ENCODE results near the gene CLCN7.
"Not testable (repeated sequence)": the region's sequence is repeated elsewhere in the genome, so short reads cannot be mapped to it uniquely, and the experiment has no call there.

CLCN7 gene

GRCh38 chr16:1445518-1446203 is 29.2 kb downstream of the CLCN7 start:
- DNase-seq (ENCODE audit: low read depth), result no peak

DNA sequence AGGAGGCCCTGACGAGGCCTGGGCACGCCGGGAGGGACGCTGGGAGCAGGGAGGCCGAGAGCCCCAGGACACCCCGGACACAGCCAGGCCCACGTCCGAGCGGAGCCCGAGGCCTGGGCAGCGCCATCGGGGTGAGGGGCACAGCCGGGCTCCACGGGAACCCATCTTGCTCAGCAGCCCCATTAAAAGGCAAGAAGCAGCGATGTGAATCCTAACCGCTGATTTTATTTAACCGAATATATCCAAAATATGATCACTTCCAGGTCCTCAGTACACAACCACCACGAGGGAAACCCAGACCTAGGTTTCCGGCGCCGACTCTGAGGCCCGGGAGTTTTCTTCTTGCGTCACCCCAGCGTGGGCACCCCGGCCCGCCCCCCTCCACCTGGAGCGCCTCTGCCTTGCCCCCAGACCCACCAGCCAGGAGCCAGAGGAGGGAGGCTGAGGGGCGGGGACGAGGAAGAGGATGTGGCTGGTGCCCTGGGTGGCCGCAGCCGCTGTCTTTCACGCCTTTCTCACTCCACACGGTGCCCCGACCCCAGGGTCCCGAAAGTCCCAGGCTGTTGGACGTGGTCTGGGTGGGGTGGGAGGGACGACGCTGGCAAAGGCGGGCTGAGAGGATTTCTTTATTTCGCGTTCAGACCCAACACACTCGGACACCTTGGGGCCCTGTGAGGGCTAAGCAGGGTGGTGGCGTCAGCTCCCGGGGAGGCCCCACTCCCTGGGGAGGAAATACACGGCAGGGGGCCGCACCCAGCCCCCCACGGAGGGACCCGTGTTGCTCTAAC is 29.9 kb downstream of the CLCN7 start:
- no peak for DNase-seq (ENCODE audit: low read depth)

GRCh38 chr16:1443980-1444729 is 30.7 kb downstream of the CLCN7 start, which contains the start of gene CCDC154:
TSS of gene CCDC154 (minus strand) at chr16:1444556. CDS start at chr16:1444322, 234 bp downstream.
- no peak for DNase-seq (ENCODE audit: low read depth)

GRCh38 chr16:1443403-1443973 is 31.3 kb downstream of the CLCN7 start:
- DNase-seq (ENCODE audit: low read depth), result no peak

DNA sequence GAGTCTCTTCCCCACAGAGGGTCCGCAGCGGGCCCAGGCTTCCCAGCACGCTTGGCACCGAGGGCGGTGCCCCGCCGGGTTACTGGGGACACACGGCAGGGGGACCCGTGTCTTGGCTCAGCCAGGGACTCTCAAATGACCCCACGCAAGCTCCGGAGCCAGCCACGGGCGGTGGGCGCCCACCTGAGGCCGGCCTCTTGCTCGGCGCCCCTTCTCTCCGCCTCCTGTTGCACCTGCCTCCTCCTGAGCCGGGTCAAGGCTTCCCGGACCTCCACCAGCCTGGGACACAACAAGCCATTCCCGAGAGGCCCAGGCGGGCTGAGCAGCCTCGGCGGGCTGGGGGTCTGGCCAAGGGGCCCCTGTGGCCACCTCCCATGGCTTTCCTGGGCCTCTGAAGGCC is 32.1 kb downstream of the CLCN7 start:
- no peak for DNase-seq (ENCODE audit: low read depth)

GRCh38 chr16:1441391-1441829 is 33.4 kb downstream of the CLCN7 start:
- DNase-seq (ENCODE audit: low read depth), result no peak

GRCh38 chr16:1439699-1440074 is 35.1 kb downstream of the CLCN7 start:
- DNase-seq (ENCODE audit: low read depth), result not testable (repeated sequence)

- DNase-seq (ENCODE audit: low read depth), result no peak
Measured at GRCh38 chr16:1439058-1439698, 35.6 kb downstream of the CLCN7 start.

DNA sequence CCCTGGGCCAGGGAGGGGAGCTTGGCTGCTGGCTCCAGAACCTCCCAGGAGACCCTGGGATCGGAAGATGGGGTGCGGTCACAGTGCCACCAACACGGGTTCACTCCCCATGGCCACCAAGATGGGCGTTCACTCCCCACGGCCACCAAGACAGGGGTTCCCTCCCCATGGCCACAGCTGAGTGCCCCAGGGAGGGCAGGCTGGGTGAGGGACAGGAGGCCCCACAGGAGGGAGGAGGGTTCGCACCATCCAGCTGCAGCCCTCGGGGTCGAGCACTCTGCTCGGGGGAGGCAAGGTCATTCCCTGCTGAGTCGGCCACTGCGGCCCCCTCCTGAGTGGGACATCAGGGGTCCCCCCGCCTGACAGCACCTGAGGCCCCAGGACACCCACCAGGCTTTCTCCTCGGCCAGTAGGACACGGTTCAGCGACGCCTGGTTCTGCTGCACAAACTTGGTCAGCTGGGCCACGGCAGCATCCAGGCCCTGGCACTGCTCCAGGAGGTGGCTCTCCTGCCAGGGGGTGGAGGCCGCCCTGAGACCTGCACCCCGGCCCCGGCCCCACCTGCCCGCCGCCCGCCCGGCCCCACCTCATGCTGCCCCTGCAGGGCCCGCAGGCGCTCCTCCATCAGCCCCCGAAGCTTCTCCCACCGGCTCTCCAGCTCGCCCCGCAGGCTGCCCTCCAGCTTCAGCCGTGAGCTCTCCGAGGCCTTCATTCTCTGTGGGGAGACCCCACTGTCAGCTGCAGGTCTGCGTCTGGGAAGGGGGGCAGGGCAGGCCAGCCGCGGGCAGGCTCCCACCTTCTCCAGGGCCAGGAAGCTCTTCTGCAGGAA is 36.4 kb downstream of the CLCN7 start:
- no peak for DNase-seq (ENCODE audit: low read depth)

DNA sequence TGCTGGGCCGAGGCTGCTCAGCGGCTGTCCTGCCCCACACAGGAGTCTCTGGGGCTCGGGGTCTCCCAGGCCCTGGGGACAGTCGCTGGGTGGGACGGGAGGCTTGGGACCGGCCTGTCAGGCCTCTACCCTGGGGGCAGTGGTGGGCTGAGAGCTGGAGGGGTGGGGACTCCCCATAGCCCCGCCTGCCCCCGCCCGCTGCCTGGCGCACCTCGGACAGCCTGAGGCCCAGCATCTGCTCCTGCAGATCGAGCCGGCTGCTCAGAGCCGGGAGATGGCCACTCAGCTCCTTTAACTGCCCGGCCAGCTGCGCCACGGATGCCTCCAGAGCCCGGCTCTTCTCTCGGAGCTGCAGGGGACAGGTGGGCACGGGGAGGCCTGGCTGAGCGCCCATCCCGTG is 37.2 kb downstream of the CLCN7 start:
- DNase-seq (ENCODE audit: low read depth), result no peak

GRCh38 chr16:1436731-1437355 is 38.0 kb downstream of the CLCN7 start:
- no peak for DNase-seq (ENCODE audit: low read depth)

DNA sequence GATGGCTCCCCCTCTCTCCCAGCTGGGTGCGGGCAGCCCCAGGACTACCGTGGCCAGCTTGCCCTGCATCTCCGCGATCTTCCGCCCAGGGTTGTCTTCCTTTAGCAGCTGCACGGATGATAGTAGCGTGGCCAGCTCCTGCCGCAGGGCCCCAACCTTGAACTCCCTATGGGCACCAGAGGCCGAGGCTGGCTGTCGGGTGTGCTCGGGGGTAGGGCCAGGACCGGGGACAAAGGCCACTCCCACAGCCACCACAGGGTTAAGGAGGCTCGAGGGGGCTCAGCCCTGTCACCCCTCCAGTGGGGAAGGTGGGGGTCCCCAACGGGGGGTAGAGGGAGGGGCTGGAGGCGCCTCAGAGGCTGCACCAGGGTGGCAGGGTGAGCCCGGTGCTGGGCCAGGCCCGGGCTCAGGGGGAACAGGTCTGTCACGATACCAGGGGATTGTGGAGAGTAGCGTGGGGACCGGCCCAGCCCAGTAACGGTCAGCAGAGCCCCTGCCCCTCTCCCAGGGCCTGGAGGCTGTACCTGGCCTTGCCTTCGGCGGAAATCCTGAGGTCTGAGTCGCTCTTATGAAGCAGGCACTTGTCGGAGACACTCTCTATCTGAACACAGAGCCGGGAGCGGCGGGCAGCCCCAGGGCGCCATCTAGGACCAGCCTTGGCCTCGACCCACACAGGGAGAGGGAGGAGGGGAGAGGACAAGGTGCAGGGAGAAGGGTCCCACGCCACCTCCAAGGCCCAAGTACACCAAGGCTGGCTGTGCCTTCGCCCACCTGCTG is 38.7 kb downstream of the CLCN7 start:
- no peak for DNase-seq (ENCODE audit: low read depth)

DNA sequence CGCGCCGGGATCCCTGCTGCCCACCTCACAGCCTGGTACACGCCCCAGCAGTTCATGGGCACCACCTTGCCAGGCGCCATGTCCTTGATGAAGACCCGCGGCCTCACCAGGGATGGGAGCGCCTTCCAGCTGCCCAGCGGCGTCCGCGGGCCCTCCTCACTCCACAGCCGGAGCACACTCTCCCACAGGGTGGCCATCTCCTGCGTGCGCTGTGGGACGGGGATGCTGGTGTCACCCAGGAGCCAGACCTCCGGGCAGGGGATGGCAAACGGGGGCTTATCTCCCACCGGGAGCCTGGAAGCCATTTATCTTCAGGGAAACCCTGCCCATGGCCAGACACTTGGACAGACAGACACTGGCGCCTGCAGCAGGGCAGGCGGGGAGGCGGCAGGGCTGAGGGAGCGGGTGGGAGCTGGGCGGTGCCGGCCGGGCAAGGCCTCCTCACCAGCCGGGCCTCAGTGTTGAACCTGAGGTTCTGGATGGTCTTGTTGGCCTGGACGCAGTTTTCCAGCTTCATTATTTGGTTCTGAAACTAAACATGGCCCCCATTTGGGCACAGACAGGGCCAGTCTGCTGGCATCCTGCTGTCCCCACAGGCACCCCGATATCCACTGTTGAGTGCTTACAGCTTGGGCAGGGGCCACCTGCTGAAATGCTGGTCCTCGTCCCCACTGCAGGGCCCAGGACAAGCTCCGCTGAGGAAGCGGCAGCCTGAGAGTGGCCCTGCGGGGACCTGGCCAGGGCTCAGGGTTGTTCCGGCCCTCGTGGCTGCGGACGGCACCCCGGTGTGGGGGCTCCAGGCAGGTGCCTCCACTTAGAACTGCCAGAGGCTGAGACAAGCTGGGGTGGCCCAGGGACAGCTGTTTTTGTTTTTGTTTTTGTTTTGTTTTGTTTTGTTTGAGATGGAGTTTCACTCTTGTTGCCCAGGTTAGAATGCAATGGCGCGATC is 39.9 kb downstream of the CLCN7 start:
- no peak for DNase-seq (ENCODE audit: low read depth)

GRCh38 chr16:1433756-1434155 is 41.1 kb downstream of the CLCN7 start:
- DNase-seq (ENCODE audit: low read depth), result no peak

GRCh38 chr16:1433263-1433560 is 41.6 kb downstream of the CLCN7 start:
- DNase-seq (ENCODE audit: low read depth), result no peak

DNA sequence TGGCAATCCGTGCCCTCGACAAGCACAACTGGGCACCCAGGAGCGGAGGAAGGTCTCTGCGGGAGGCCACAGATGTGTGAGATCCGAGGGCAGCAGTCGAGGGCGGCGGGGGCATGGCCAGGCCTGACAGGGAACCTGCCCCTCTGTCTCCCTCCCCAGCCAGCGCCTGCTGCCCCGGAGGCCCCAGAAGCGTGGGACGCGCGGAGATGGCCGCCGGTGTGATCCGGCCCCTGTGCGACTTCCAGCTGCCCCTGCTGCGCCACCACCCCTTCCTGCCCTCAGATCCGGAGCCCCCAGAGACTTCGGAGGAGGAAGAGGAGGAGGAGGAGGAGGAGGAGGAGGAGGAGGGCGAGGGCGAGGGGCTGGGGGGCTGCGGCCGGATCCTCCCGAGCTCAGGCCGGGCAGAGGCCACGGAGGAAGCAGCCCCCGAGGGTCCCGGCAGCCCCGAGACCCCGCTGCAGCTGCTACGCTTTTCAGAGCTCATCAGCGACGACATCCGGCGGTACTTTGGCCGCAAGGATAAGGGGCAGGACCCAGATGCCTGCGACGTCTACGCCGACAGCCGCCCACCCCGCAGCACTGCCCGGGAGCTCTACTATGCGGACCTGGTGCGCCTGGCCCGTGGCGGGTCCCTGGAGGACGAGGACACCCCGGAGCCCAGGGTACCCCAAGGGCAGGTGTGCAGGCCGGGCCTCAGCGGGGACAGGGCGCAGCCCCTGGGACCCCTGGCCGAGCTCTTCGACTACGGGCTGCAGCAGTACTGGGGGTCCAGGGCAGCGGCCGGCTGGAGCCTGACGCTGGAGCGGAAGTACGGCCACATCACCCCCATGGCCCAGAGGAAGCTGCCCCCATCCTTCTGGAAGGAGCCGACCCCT is 42.2 kb downstream of the CLCN7 start:
- DNase-seq (ENCODE audit: low read depth), result peak; percentile 26

DNA sequence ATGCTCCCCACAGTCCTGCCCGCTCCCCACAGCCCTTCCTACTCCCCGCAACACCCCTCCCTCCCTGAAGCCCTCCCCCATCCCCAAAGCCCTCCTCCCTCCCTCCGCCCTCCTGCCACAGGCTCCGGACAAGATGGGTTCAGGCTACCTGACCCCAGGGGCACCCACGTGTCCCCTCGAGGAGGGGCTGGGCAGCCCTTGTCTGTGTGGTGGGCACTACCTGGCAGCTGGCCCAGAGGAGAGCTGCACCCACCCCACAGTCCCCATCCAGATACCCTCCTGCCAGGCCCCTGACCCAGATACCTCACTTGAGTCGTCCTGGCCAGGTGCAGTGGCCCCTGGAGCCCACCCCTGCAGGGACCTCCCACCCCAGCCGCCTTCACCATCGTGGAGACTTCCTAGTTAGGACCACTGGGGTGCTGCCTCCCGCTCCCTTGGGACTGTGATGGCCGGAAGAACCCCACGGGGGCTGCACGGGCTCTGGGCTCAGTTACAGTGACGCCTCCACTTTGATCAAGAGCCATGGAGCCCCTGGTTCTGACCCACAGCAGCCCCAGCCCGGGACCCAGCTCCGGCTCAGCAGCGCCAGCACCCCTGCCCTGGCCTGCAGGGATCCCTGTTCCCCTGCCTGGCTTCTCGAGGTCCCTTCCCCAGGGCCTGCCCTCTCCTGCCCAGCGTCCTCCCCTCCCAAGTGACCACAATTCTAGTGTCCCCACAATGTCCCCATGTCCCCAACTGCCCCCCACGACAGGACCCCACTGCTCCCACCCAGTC is 43.1 kb downstream of the CLCN7 start:
- no peak for DNase-seq (ENCODE audit: low read depth)
